ENCODE data around the gene KIAA1328.

DNA sequence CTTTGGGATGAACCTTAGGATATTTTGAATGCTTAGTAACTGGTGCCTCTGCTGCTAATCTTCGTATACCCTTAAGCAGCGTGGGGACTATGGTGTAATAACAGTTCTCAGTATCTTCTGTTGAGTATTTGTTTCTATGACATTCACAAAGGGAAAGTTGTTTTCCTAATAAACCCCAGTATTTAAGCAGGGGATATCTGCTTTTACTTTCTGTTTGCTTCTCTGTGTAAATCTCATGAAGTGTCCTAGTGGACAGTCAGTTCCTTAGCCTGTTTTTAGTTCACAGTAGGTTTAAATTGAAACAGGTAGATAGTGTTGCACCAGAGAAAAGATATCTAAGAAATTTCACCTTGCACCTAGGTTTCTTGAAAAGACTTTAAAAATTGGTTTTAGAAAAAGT lies 14.9 kb downstream of the KIAA1328 start:
- TF ChIP-seq, protein P1, sequence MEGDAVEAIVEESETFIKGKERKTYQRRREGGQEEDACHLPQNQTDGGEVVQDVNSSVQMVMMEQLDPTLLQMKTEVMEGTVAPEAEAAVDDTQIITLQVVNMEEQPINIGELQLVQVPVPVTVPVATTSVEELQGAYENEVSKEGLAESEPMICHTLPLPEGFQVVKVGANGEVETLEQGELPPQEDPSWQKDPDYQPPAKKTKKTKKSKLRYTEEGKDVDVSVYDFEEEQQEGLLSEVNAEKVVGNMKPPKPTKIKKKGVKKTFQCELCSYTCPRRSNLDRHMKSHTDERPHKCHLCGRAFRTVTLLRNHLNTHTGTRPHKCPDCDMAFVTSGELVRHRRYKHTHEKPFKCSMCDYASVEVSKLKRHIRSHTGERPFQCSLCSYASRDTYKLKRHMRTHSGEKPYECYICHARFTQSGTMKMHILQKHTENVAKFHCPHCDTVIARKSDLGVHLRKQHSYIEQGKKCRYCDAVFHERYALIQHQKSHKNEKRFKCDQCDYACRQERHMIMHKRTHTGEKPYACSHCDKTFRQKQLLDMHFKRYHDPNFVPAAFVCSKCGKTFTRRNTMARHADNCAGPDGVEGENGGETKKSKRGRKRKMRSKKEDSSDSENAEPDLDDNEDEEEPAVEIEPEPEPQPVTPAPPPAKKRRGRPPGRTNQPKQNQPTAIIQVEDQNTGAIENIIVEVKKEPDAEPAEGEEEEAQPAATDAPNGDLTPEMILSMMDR (IDR thresholded peaks at IDR 0.05; ENCODE audit: extremely low read depth in 1 of 2, insufficient read depth in 1 of 2, low read depth in 1 of 2, low read length in 2 of 2) = no peak
- TF ChIP-seq GATA2 (IDR thresholded peaks at IDR 0.05; ENCODE audit: insufficient read depth, insufficient read length, low read depth, low read length) = no peak
- no peak for TF ChIP-seq POLR2AphosphoS5 (IDR thresholded peaks at IDR 0.05; ENCODE audit: insufficient read depth, low read depth, low read length)
- TF ChIP-seq, protein P2, sequence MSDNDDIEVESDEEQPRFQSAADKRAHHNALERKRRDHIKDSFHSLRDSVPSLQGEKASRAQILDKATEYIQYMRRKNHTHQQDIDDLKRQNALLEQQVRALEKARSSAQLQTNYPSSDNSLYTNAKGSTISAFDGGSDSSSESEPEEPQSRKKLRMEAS (IDR thresholded peaks at IDR 0.05; ENCODE audit: insufficient read depth, insufficient read length) = no peak
- TF ChIP-seq JUN (IDR thresholded peaks at IDR 0.05; ENCODE audit: borderline replicate concordance, insufficient read depth, insufficient read length, low read depth) = no peak
- no peak for TF ChIP-seq POLR2A (IDR thresholded peaks at IDR 0.05; ENCODE audit: low read depth, low read length)
